Ishikawa (cell line): ENCODE data around the gene ZEB2.

Experiments
- CEBPB ChIP-seq: IDR thresholded peaks from 2 replicates; pipeline ENCODE4 v1.6.1; 2012
- CREB1 ChIP-seq: IDR thresholded peaks from 2 replicates; pipeline ENCODE4 v1.6.1; 2012; ENCODE audit warnings: low read depth
- EGR1 ChIP-seq: IDR thresholded peaks from 2 replicates; pipeline ENCODE4 v1.6.1; 2012
- EP300 ChIP-seq: IDR thresholded peaks from 2 replicates; pipeline ENCODE4 v1.6.1; 2012; ENCODE audit warnings: borderline replicate concordance
- FOXM1 ChIP-seq: IDR thresholded peaks from 2 replicates; pipeline ENCODE4 v1.6.1; 2012; ENCODE audit warnings: low read depth, borderline replicate concordance
- NFIC ChIP-seq: IDR thresholded peaks from 2 replicates; pipeline ENCODE4 v1.6.1; 2012
- RAD21 ChIP-seq: IDR thresholded peaks from 2 replicates; pipeline ENCODE4 v1.6.1; 2012; ENCODE audit warnings: low read depth
- TAF1 ChIP-seq: IDR thresholded peaks from 2 replicates; pipeline ENCODE4 v1.6.1; 2012; ENCODE audit warnings: low read depth, mild to moderate bottlenecking
- TCF12 ChIP-seq: IDR thresholded peaks from 2 replicates; pipeline ENCODE4 v1.6.1; 2012; ENCODE audit warnings: low read depth
- TEAD4 ChIP-seq: IDR thresholded peaks from 2 replicates; pipeline ENCODE4 v1.6.1; 2012
- YY1 ChIP-seq: IDR thresholded peaks from 2 replicates; pipeline ENCODE4 v1.6.1; 2012; ENCODE audit warnings: low read depth
- ZBTB7A ChIP-seq: IDR thresholded peaks from 2 replicates; pipeline ENCODE4 v1.6.1; 2012; ENCODE audit warnings: low read depth
- TF ChIP-seq, protein P1 (sequence below): IDR thresholded peaks from 2 replicates; pipeline ENCODE4 v1.6.1; 2012; ENCODE audit warnings: low read depth, mild to moderate bottlenecking
- TF ChIP-seq, protein P2 (sequence below): IDR thresholded peaks from 2 replicates; pipeline ENCODE4 v1.6.1; 2012
- TF ChIP-seq, protein P3 (sequence below): IDR thresholded peaks from 2 replicates; pipeline ENCODE4 v1.6.1; 2012

ZEB2 gene

DNA sequence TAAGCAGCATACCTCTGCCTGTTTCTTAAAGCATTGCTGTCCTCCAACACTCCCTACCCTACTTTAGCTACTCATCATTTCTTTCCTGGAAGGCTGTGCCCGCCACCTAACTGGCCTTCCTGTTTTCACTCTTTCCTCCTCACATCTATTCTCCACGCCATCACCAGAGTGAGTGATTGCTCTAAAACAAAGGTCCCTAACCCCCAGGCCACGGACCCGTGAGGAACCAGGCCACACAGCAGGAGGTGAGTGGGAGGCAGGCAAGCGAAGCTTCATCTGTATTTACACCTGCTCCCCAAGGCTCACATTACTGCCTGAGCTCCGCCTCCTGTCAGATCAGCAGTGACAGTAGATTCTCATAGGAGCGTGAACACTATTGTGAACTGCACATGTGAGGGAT is 13.3 kb upstream of the ZEB2 start:
- TF ChIP-seq YY1 (no peak), RAD21 (no peak), CEBPB (no peak), TCF12 (no peak), EGR1 (no peak), NFIC (no peak), EP300 (no peak), FOXM1 (no peak), TEAD4 (no peak), ZBTB7A (no peak), CREB1 (no peak), TAF1 (no peak)
- TF ChIP-seq, protein P1, sequence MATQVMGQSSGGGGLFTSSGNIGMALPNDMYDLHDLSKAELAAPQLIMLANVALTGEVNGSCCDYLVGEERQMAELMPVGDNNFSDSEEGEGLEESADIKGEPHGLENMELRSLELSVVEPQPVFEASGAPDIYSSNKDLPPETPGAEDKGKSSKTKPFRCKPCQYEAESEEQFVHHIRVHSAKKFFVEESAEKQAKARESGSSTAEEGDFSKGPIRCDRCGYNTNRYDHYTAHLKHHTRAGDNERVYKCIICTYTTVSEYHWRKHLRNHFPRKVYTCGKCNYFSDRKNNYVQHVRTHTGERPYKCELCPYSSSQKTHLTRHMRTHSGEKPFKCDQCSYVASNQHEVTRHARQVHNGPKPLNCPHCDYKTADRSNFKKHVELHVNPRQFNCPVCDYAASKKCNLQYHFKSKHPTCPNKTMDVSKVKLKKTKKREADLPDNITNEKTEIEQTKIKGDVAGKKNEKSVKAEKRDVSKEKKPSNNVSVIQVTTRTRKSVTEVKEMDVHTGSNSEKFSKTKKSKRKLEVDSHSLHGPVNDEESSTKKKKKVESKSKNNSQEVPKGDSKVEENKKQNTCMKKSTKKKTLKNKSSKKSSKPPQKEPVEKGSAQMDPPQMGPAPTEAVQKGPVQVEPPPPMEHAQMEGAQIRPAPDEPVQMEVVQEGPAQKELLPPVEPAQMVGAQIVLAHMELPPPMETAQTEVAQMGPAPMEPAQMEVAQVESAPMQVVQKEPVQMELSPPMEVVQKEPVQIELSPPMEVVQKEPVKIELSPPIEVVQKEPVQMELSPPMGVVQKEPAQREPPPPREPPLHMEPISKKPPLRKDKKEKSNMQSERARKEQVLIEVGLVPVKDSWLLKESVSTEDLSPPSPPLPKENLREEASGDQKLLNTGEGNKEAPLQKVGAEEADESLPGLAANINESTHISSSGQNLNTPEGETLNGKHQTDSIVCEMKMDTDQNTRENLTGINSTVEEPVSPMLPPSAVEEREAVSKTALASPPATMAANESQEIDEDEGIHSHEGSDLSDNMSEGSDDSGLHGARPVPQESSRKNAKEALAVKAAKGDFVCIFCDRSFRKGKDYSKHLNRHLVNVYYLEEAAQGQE: no peak
- TF ChIP-seq, protein P2, sequence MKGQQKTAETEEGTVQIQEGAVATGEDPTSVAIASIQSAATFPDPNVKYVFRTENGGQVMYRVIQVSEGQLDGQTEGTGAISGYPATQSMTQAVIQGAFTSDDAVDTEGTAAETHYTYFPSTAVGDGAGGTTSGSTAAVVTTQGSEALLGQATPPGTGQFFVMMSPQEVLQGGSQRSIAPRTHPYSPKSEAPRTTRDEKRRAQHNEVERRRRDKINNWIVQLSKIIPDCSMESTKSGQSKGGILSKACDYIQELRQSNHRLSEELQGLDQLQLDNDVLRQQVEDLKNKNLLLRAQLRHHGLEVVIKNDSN: no peak
- TF ChIP-seq, protein P3, sequence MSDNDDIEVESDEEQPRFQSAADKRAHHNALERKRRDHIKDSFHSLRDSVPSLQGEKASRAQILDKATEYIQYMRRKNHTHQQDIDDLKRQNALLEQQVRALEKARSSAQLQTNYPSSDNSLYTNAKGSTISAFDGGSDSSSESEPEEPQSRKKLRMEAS: no peak

DNA sequence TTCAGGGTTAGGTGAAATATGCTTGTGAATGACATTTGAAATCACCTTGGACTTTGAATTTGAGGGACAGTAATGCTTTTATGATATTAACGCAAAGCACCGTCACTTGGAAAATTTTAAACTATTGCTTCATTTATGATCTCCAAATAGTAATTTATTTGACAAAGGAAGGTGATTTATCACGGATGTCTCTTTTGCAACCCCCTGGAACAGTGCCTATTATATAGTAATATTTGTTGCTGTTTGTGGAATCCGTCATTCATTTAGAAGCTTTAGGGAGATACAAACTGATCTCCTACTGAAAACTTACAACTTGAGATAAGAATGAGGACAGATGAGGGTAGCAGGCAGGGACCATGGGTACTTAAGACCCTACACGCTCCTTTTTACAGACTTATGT is 10.7 kb upstream of the ZEB2 start:
- no peak for TF ChIP-seq CEBPB
- TF ChIP-seq TCF12: no peak
- TF ChIP-seq, protein P1: no peak
- no peak for TF ChIP-seq TEAD4

DNA sequence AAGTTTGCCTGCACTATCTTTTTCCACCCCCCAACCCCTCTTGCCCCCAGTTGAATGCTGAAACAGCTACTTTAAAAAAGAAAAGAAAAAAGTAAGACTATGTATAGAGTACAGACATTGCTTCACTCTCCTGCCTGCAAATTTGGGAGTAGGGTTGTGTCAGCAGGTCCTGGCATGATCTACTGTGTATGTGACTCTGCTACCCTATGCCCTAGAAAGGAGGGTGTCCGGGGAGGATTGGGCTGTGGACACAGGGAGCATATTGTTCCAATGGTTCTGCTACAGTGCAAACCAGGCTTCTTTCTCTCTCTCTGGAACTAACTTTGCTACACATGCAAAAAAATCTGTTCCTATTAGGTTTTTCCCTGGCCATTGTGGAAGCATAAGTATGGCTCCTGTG is 9.9 kb upstream of the ZEB2 start:
- no peak for TF ChIP-seq TEAD4
- TF ChIP-seq CREB1: no peak
- no peak for TF ChIP-seq FOXM1
- TF ChIP-seq, protein P2: no peak
- no peak for TF ChIP-seq RAD21
- no peak for TF ChIP-seq CEBPB
- TF ChIP-seq TAF1: no peak
- TF ChIP-seq YY1: no peak
- TF ChIP-seq TCF12: no peak
- TF ChIP-seq, protein P1: no peak
- TF ChIP-seq, protein P3: no peak
- TF ChIP-seq EP300: no peak
- no peak for TF ChIP-seq EGR1
- no peak for TF ChIP-seq ZBTB7A

DNA sequence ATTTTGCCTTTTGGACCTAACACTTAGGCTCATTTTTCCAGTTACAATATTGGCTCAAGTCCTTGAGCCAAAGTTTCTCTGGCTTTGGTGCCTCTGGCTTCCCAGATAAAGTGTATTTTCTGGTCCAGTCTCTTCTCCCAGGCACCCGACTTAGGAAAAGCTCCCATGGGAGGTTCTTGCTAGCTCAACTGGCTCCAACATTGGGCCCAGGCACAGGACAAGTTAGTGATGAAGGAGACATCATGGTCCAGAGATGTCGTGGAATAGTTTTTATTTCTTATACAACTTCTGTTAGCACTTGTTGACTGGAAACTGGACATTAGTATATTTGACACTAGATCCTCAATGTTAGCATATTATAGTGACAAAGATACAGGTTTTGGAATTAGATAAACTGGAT is 8.2 kb upstream of the ZEB2 start:
- TF ChIP-seq, protein P2: no peak
- TF ChIP-seq TCF12: no peak
- no peak for TF ChIP-seq FOXM1
- no peak for TF ChIP-seq TEAD4
- no peak for TF ChIP-seq EP300
- TF ChIP-seq, protein P1: no peak
- TF ChIP-seq NFIC: no peak
- TF ChIP-seq CREB1: no peak
- TF ChIP-seq YY1: no peak
- TF ChIP-seq, protein P3: no peak
- TF ChIP-seq EGR1: no peak
- TF ChIP-seq RAD21: no peak
- no peak for TF ChIP-seq CEBPB
- TF ChIP-seq ZBTB7A: no peak
- no peak for TF ChIP-seq TAF1
